Naive thymus-derived CD4-positive, alpha-beta T cell (primary cell): ENCODE measurements around the gene TMEM63C. TPM values are rescaled to one million over a fixed set of nuclear protein-coding genes. Genes with fewer than 3 reads are reported as not detected.

Experiments used
- ATAC-seq: fragments of 150-1000 bp; cut with Tn5 transposase; 2 replicates; pipeline ENCODE4 v1.10.0; 2021; ENCODE audit warnings: mild to moderate bottlenecking, moderate library complexity
- CTCF ChIA-PET: fragments of 350-600 bp; sonication (Branson Sonifier 250); formaldehyde crosslinking; loops from one replicate; lab custom pipeline; 2021; ENCODE audit warnings: antibody characterized with exemption; lab: Charles Lee
- POLR2A ChIA-PET: fragments of 350-600 bp; sonication (Branson Sonifier 250); formaldehyde crosslinking; loops from one replicate; lab custom pipeline; 2021; ENCODE audit warnings: antibody characterized with exemption, inconsistent platforms; lab: Charles Lee
- DNase-seq, 9 donors: peaks; one replicate each; pipeline versions ENCODE4 v3.0.0 to v3.0.0-alpha.2; 2020 to 2022; ENCODE audit warnings: mixed read lengths in 1 of 9
- H3K27ac ChIP-seq: one replicate; pipeline ENCODE4 v1.7.0; 2013; ENCODE audit warnings: mild to moderate bottlenecking, low read depth, low read length, moderate library complexity
- H3K27me3 ChIP-seq, 2 donors: one replicate each; pipeline ENCODE4 v1.7.0; 2013; ENCODE audit warnings: low read length in 2 of 2, mild to moderate bottlenecking in 2 of 2, moderate library complexity in 2 of 2; ENCODE audit not compliant: control insufficient read depth in 2 of 2, insufficient read depth in 2 of 2
- H3K36me3 ChIP-seq, 3 experiments: 1 replicate in 2 of 3; 2 replicates in 1 of 3; pipeline ENCODE4 v1.7.0; 2013; ENCODE audit warnings: low read length in 3 of 3, mild to moderate bottlenecking in 3 of 3, moderate library complexity in 1 of 3; ENCODE audit not compliant: insufficient read depth in 3 of 3, control insufficient read depth in 2 of 3
- H3K4me1 ChIP-seq, 2 donors: one replicate each; pipeline ENCODE4 v1.7.0; 2013; ENCODE audit warnings: low read length in 2 of 2, mild to moderate bottlenecking in 2 of 2, moderate library complexity in 1 of 2; ENCODE audit not compliant: control insufficient read depth in 2 of 2, insufficient read depth in 2 of 2
- H3K4me3 ChIP-seq: 2 replicates; pipeline ENCODE4 v1.7.0; 2013; ENCODE audit warnings: mild to moderate bottlenecking, low read length
- H3K9me3 ChIP-seq, 3 experiments: 1 replicate in 2 of 3; 2 replicates in 1 of 3; pipeline ENCODE4 v1.7.0; 2013; ENCODE audit warnings: low read length in 3 of 3; ENCODE audit not compliant: control insufficient read depth in 2 of 3
- H3K27ac Mint-ChIP-seq, 9 donors: one replicate each; pipeline ENCODE4 v1.8.0; 2020 to 2022; ENCODE audit warnings: mixed read lengths in 9 of 9, mild to moderate bottlenecking in 8 of 9, moderate library complexity in 5 of 9, inconsistent platforms in 2 of 9
- H3K27me3 Mint-ChIP-seq, 5 donors: one replicate each; pipeline ENCODE4 v1.8.0; 2021 to 2022; ENCODE audit warnings: mixed read lengths in 5 of 5, mild to moderate bottlenecking in 1 of 5
- H3K36me3 Mint-ChIP-seq, 5 donors: one replicate each; pipeline ENCODE4 v1.8.0; 2020 to 2022; ENCODE audit warnings: mixed read lengths in 5 of 5, mild to moderate bottlenecking in 3 of 5, inconsistent platforms in 1 of 5
- H3K4me1 Mint-ChIP-seq, 7 donors: one replicate each; pipeline ENCODE4 v1.8.0; 2020 to 2022; ENCODE audit warnings: mixed read lengths in 7 of 7, mild to moderate bottlenecking in 3 of 7, inconsistent platforms in 1 of 7
- H3K4me3 Mint-ChIP-seq, 10 donors: one replicate each; pipeline ENCODE4 v1.8.0; 2020 to 2022; ENCODE audit warnings: mild to moderate bottlenecking in 10 of 10, mixed read lengths in 10 of 10, moderate library complexity in 6 of 10, inconsistent platforms in 2 of 10
- H3K9me3 Mint-ChIP-seq, 11 donors: one replicate each; pipeline ENCODE4 v1.8.0; 2020 to 2022; ENCODE audit warnings: mixed read lengths in 11 of 11, mild to moderate bottlenecking in 4 of 11, inconsistent platforms in 1 of 11, moderate library complexity in 1 of 11
- intact Hi-C, 2 donors: fragments of 100-400 bp; cut with micrococcal nuclease; formaldehyde crosslinking; loops; one replicate each; pipeline ENCODE4 v1.15.1; 2023
- polyA plus RNA-seq, 2 donors: library from polyadenylated mRNA; unstranded; fragments of 300-500 nt; fragmentation: Illumina TruSeq; gene quantifications; one replicate each; pipeline ENCODE4 v1.2.3, GENCODE V29; 2021
- total RNA-seq, 6 experiments: library from RNA in 5 of 6; stranded (reverse) in 5 of 6; gene quantifications; 1 replicate in 5 of 6; 2 replicates in 1 of 6; pipeline ENCODE4 v1.2.3 and lab custom pipeline; 2021 to 2026

Gene TMEM63C
- total and polyA plus RNA-seq, 7 experiments from 2014 or later, result 0.46 to 4.9 (median 0.80) TPM; not detected in 2

GRCh38 chr14:77217551-77217950 is 36.0 kb downstream of the TMEM63C start:
- Mint-ChIP-seq H3K36me3 (no peaks in the 10 kb centered on the region), H3K4me1 (peaks cover 0 to 4% (median 0%) of the 10 kb centered on the region in 7 donors), H3K9me3 (peaks cover 0 to 3% (median 0%) of the 10 kb centered on the region in 11 donors), H3K4me3 (no peak overlapping the region), H3K27ac (no peak overlapping the region), H3K27me3 (peaks cover 6 to 30% (median 27%) of the 10 kb centered on the region in 5 donors)
- ChIA-PET POLR2A (no interaction called here), CTCF (no interaction called here)
- no peak for DNase-seq
- intact Hi-C loops, result no loop called here
- Histone ChIP-seq H3K27ac (no peak overlapping the region), H3K4me1 (no peaks in the 10 kb centered on the region), H3K36me3 (no peaks in the 10 kb centered on the region), H3K27me3 (no peaks in the 10 kb centered on the region), H3K9me3 (no peaks in the 10 kb centered on the region), H3K4me3 (no peak overlapping the region)
- no peak for ATAC-seq

GRCh38 chr14:77219591-77219990 is 38.0 kb downstream of the TMEM63C start:
- POLR2A ChIA-PET, result no interaction called here
- Histone ChIP-seq H3K27me3 (no peaks in the 10 kb centered on the region), H3K4me3 (no peak overlapping the region), H3K9me3 (no peaks in the 10 kb centered on the region), H3K36me3 (no peaks in the 10 kb centered on the region), H3K27ac (no peak overlapping the region), H3K4me1 (no peaks in the 10 kb centered on the region)
- intact Hi-C loops, result no loop called here
- H3K36me3 Mint-ChIP-seq, result no peaks in the 10 kb centered on the region
- CTCF ChIA-PET, result no interaction called here
- peaks cover 0 to 1% (median 0%) of the 10 kb centered on the region in 7 donors for H3K4me1 Mint-ChIP-seq
- no peak for DNase-seq
- no peak overlapping the region for H3K27ac Mint-ChIP-seq
- peaks cover 0 to 1% (median 0%) of the 10 kb centered on the region in 11 donors for H3K9me3 Mint-ChIP-seq
- H3K4me3 Mint-ChIP-seq, result no peak overlapping the region
- no peak for ATAC-seq
- H3K27me3 Mint-ChIP-seq, result peaks cover 2 to 27% (median 19%) of the 10 kb centered on the region in 5 donors

GRCh38 chr14:77220246-77221017 is 38.8 kb downstream of the TMEM63C start:
- no peak overlapping the region for H3K27ac ChIP-seq
- ATAC-seq (no peak), DNase-seq (no peak)
- no peak overlapping the region for H3K4me3 ChIP-seq
- H3K9me3 Mint-ChIP-seq, result no peaks in the 10 kb centered on the region
- H3K9me3 ChIP-seq, result no peaks in the 10 kb centered on the region
- H3K4me3 Mint-ChIP-seq, result no peak overlapping the region
- H3K27me3 Mint-ChIP-seq, result peaks cover 2 to 20% (median 13%) of the 10 kb centered on the region in 5 donors
- H3K27me3 ChIP-seq, result no peaks in the 10 kb centered on the region
- H3K4me1 ChIP-seq, result no peaks in the 10 kb centered on the region
- intact Hi-C loops, result no loop called here
- peaks cover 0 to 1% (median 0%) of the 10 kb centered on the region in 7 donors for H3K4me1 Mint-ChIP-seq
- H3K36me3 ChIP-seq, result no peaks in the 10 kb centered on the region
- CTCF ChIA-PET, result no interaction called here
- H3K27ac Mint-ChIP-seq, result no peak overlapping the region
- H3K36me3 Mint-ChIP-seq, result no peaks in the 10 kb centered on the region
- POLR2A ChIA-PET, result no interaction called here

GRCh38 chr14:77221241-77221871 is 39.8 kb downstream of the TMEM63C start:
- Histone ChIP-seq H3K4me3 (no peak overlapping the region), H3K27ac (no peak overlapping the region), H3K9me3 (no peaks in the 10 kb centered on the region), H3K27me3 (no peaks in the 10 kb centered on the region), H3K4me1 (no peaks in the 10 kb centered on the region), H3K36me3 (no peaks in the 10 kb centered on the region)
- H3K9me3 Mint-ChIP-seq, result no peaks in the 10 kb centered on the region
- ChIA-PET POLR2A (no interaction called here), CTCF (no interaction called here)
- ATAC-seq (no peak), DNase-seq (no peak)
- peaks cover 2 to 12% (median 5%) of the 10 kb centered on the region in 5 donors for H3K27me3 Mint-ChIP-seq
- H3K36me3 Mint-ChIP-seq, result no peaks in the 10 kb centered on the region
- intact Hi-C loops, result no loop called here
- H3K4me1 Mint-ChIP-seq, result no peaks in the 10 kb centered on the region
- H3K27ac Mint-ChIP-seq, result no peak overlapping the region
- no peak overlapping the region for H3K4me3 Mint-ChIP-seq

- Histone ChIP-seq H3K27me3 (no peaks in the 10 kb centered on the region), H3K4me1 (no peaks in the 10 kb centered on the region), H3K4me3 (no peak overlapping the region), H3K9me3 (no peaks in the 10 kb centered on the region), H3K27ac (no peak overlapping the region), H3K36me3 (no peaks in the 10 kb centered on the region)
- CTCF ChIA-PET, result no interaction called here
- DNase-seq (no peak), ATAC-seq (no peak)
- no peaks in the 10 kb centered on the region for H3K9me3 Mint-ChIP-seq
- no peak overlapping the region for H3K27ac Mint-ChIP-seq
- H3K27me3 Mint-ChIP-seq, result peaks cover 0 to 6% (median 0%) of the 10 kb centered on the region in 5 donors
- intact Hi-C loops, result no loop called here
- no peak overlapping the region for H3K4me3 Mint-ChIP-seq
- no peaks in the 10 kb centered on the region for H3K4me1 Mint-ChIP-seq
- POLR2A ChIA-PET, result no interaction called here
- no peaks in the 10 kb centered on the region for H3K36me3 Mint-ChIP-seq
Observed at GRCh38 chr14:77222546-77223225, 41.1 kb downstream of the TMEM63C start.

- peaks cover 0 to 2% (median 0%) of the 10 kb centered on the region in 11 donors for H3K9me3 Mint-ChIP-seq
- CTCF ChIA-PET, result no interaction called here
- Histone ChIP-seq H3K9me3 (no peaks in the 10 kb centered on the region), H3K4me1 (no peaks in the 10 kb centered on the region), H3K27ac (no peak overlapping the region), H3K36me3 (no peaks in the 10 kb centered on the region), H3K27me3 (no peaks in the 10 kb centered on the region), H3K4me3 (no peak overlapping the region)
- peaks cover 0 to 9% (median 0%) of the 10 kb centered on the region in 5 donors for H3K27me3 Mint-ChIP-seq
- ATAC-seq, result no peak
- POLR2A ChIA-PET, result no interaction called here
- no peak overlapping the region for H3K4me3 Mint-ChIP-seq
- no peak for DNase-seq
- H3K27ac Mint-ChIP-seq, result no peak overlapping the region
- no peaks in the 10 kb centered on the region for H3K4me1 Mint-ChIP-seq
- H3K36me3 Mint-ChIP-seq, result peaks cover 0 to 4% (median 0%) of the 10 kb centered on the region in 5 donors
- intact Hi-C loops, result no loop called here
Observed at GRCh38 chr14:77224212-77224611, 42.6 kb downstream of the TMEM63C start.
